HepG2 (cell line): ENCODE results near the gene NFYB. TPM values are rescaled to one million over a fixed set of nuclear protein-coding genes. Genes with fewer than 3 reads are reported as not detected.

ENCODE experiments used
- ATAC-seq: fragments of 200-7000 bp; cut with Tn5 transposase; 3 replicates; pipeline ENCODE4 v1.9.1; 2020; ENCODE audit warnings: mild to moderate bottlenecking, moderate library complexity
- BruUV-seq: library from RNA; stranded (reverse); fragments of 400-500 nt; replicated peaks from 2 replicates; lab custom pipeline; 2021; lab: Mats Ljungman, UMichigan
- CTCF ChIA-PET: fragments of 300-600 bp; formaldehyde crosslinking; extraction: SDS; loops from one replicate; lab custom pipeline; 2021; ENCODE audit warnings: low total read pairs, inconsistent platforms, low intra/inter-chr PET ratio; lab: Yijun Ruan, JAX
- POLR2A ChIA-PET: fragments of 350-600 bp; sonication (Branson Sonifier 250); formaldehyde crosslinking; loops from one replicate; lab custom pipeline; 2020; ENCODE audit warnings: antibody characterized with exemption, inconsistent platforms; lab: Yijun Ruan, JAX
- DNase-seq: peaks from one replicate; pipeline ENCODE4 v3.0.0-alpha.2; 2015; ENCODE audit warnings: low spot score
- FAIRE-seq: peaks from 3 replicates; lab custom pipeline; 2011; peaks lifted over from hg19 to GRCh38; lab: Jason Lieb, UNC
- H2AFZ ChIP-seq: one replicate; pipeline ENCODE4 v1.6.1; 2011; ENCODE audit warnings: low read length, inconsistent platforms
- H3K27ac ChIP-seq: fragments of 300-600 bp; 3 replicates; pipeline ENCODE4 v1.8.0; 2011; ENCODE audit warnings: mixed run types, mild to moderate bottlenecking, mixed read lengths, low read length, inconsistent platforms; ENCODE audit not compliant: insufficient read depth; ENCODE audit errors: extremely low read length
- H3K27me3 ChIP-seq, 2 experiments: fragments of 200-600 bp in 1 of 2; 2 replicates in 1 of 2; 3 replicates in 1 of 2; pipeline versions ENCODE4 v1.6.0 to v1.8.0; 2011; ENCODE audit warnings: low read length in 2 of 2, mild to moderate bottlenecking in 2 of 2, moderate library complexity in 2 of 2, inconsistent platforms in 1 of 2; ENCODE audit not compliant: insufficient read depth in 2 of 2, control insufficient read depth in 1 of 2
- H3K36me3 ChIP-seq, 2 experiments: fragments of 200-600 bp in 1 of 2; replicated peaks in 1 of 2; 2 replicates in 1 of 2; 3 replicates in 1 of 2; pipeline versions ENCODE4 v1.5.1 to v1.8.0; 2011; ENCODE audit warnings: low read length in 2 of 2, inconsistent platforms in 1 of 2; ENCODE audit not compliant: insufficient read depth in 2 of 2, control insufficient read depth in 1 of 2
- H3K4me1 ChIP-seq: 2 replicates; pipeline ENCODE4 v1.5.1; 2012; ENCODE audit warnings: low read length, inconsistent platforms; ENCODE audit not compliant: insufficient read depth
- H3K4me2 ChIP-seq: 2 replicates; pipeline ENCODE4 v1.6.0; 2011; ENCODE audit warnings: low read depth, low read length, inconsistent platforms
- H3K4me3 ChIP-seq, 3 experiments: fragments of 200-600 bp in 1 of 3; sonication (generic), shearing (Covaris generic) in 1 of 3; replicated peaks in 1 of 3; 2 replicates each; pipeline ENCODE4 v1.5.1; 2011 to 2016; ENCODE audit warnings: low read length in 3 of 3, inconsistent platforms in 2 of 3, low read depth in 2 of 3, mild to moderate bottlenecking in 2 of 3, control low read depth in 1 of 3, mixed read lengths in 1 of 3; ENCODE audit not compliant: insufficient read depth in 1 of 3
- H3K79me2 ChIP-seq: one replicate; pipeline ENCODE4 v1.6.1; 2011; ENCODE audit warnings: low read length, inconsistent platforms; ENCODE audit not compliant: insufficient read depth
- H3K9ac ChIP-seq: 2 replicates; pipeline ENCODE4 v1.6.0; 2011; ENCODE audit warnings: mild to moderate bottlenecking, low read depth, low read length, inconsistent platforms; ENCODE audit not compliant: insufficient read depth
- H3K9me3 ChIP-seq: 2 replicates; pipeline ENCODE4 v1.5.1; 2012; ENCODE audit warnings: mild to moderate bottlenecking, low read length
- H4K20me1 ChIP-seq: 2 replicates; pipeline ENCODE4 v1.6.0; 2011; ENCODE audit warnings: inconsistent platforms, mild to moderate bottlenecking, low read length, moderate library complexity; ENCODE audit not compliant: insufficient read depth
- ATAD3A ChIP-seq: sonication (generic); formaldehyde crosslinking; IDR thresholded peaks from 2 replicates; pipeline ENCODE4 v1.4.0; 2020; ENCODE audit warnings: missing genetic modification reagents
- EZH2 ChIP-seq: conservative IDR thresholded peaks from 2 replicates; pipeline ENCODE4 v1.6.1; 2012; ENCODE audit warnings: mild to moderate bottlenecking, low read depth, low read length, moderate library complexity
- GTF2F1 ChIP-seq: fragments of 150-350 bp; IDR thresholded peaks from 2 replicates; pipeline ENCODE4 v1.6.1; 2014; ENCODE audit warnings: low read length
- IKZF1 ChIP-seq: fragments of 450-650 bp; IDR thresholded peaks from 2 replicates; pipeline ENCODE4 v1.7.1; 2016
- PHF20 ChIP-seq: sonication (generic); formaldehyde crosslinking; IDR thresholded peaks from 2 replicates; pipeline ENCODE4 v1.5.0; 2020; ENCODE audit warnings: mild to moderate bottlenecking, missing genetic modification reagents
- SP1 ChIP-seq, 2 experiments: fragments of 450-650 bp in 1 of 2; sonication (generic) in 1 of 2; formaldehyde crosslinking in 1 of 2; IDR thresholded peaks; 2 replicates each; pipeline versions ENCODE4 v1.4.0 to v1.6.1; 2016 to 2020; ENCODE audit warnings: missing genetic modification reagents in 1 of 2
- SUZ12 ChIP-seq: fragments of 150-350 bp; IDR thresholded peaks from 2 replicates; pipeline ENCODE4 v1.6.1; 2014; ENCODE audit warnings: low read depth, low read length
- ZBTB38 ChIP-seq: sonication (generic); formaldehyde crosslinking; IDR thresholded peaks from 2 replicates; pipeline ENCODE4 v1.5.1; 2020; ENCODE audit warnings: mild to moderate bottlenecking, missing genetic modification reagents
- ZMAT3 ChIP-seq: sonication (generic); formaldehyde crosslinking; conservative IDR thresholded peaks from 2 replicates; pipeline ENCODE4 v1.7.0; 2021; ENCODE audit warnings: missing genetic modification reagents
- ZNF282 ChIP-seq: fragments of 450-650 bp; IDR thresholded peaks from 2 replicates; pipeline ENCODE4 v1.6.1; 2018; ENCODE audit not compliant: partially characterized antibody
- ZNF33B ChIP-seq: sonication (generic); formaldehyde crosslinking; IDR thresholded peaks from 2 replicates; pipeline ENCODE4 v1.5.1; 2020; ENCODE audit warnings: mild to moderate bottlenecking, missing genetic modification reagents
- ZSCAN30 ChIP-seq: sonication (generic); formaldehyde crosslinking; IDR thresholded peaks from 2 replicates; pipeline ENCODE4 v1.5.0; 2020; ENCODE audit warnings: mild to moderate bottlenecking, missing genetic modification reagents
- WGBS: methylation state at CpG from one replicate; pipeline ENCODE4 v1.1.6; 2017; ENCODE audit warnings: low lambda C conversion rate; 5-methylcytosine and 5-hydroxymethylcytosine counted together
- in situ Hi-C: cut with HindIII; loops from 2 replicates; pipeline ENCODE4 v1.10.0; 2017; ENCODE audit warnings: low pct_unique_long_range_greater_than_20kb; ENCODE audit not compliant: extremely low pct_ligation_motif_present
- intact Hi-C: fragments of 100-400 bp; cut with micrococcal nuclease; formaldehyde crosslinking; loops from one replicate; pipeline ENCODE4 v1.10.0; 2022; ENCODE audit not compliant: unreplicated experiment
- polyA plus RNA-seq, 8 experiments: library from polyadenylated mRNA; depleted of rRNA in 3 of 8; stranded (reverse) in 7 of 8; unstranded in 1 of 8; fragments of >200 nt; fragmentation: Illumina TruSeq in 4 of 8; extraction: Trizol in 4 of 8; gene quantifications; 2 replicates each; pipeline versions ENCODE4 v1.2.1 to v1.2.3, GENCODE V29; 2011 to 2016; ENCODE audit warnings: low read depth in 4 of 8, missing spikeins in 1 of 8, mixed read lengths in 1 of 8; ENCODE audit not compliant: insufficient read depth in 1 of 8
- total RNA-seq, 5 experiments: library from RNA; depleted of rRNA; stranded (reverse); fragments of >200 nt; fragmentation: Illumina TruSeq; extraction: Trizol; gene quantifications; 2 replicates each; pipeline ENCODE4 v1.2.3, GENCODE V29; 2016; ENCODE audit warnings: low read depth in 1 of 5
- TF ChIP-seq, protein P1 (sequence below): sonication (generic); formaldehyde crosslinking; IDR thresholded peaks from 2 replicates; pipeline ENCODE4 v1.9.0; 2022; ENCODE audit warnings: low read depth, missing genetic modification reagents

NFYB gene
- total and polyA plus RNA-seq, 2 of the 13 experiments (the other 11 are each of a cell fraction or from before 2014, with no cell fraction given), result 18.7 to 36.6 TPM

DNA sequence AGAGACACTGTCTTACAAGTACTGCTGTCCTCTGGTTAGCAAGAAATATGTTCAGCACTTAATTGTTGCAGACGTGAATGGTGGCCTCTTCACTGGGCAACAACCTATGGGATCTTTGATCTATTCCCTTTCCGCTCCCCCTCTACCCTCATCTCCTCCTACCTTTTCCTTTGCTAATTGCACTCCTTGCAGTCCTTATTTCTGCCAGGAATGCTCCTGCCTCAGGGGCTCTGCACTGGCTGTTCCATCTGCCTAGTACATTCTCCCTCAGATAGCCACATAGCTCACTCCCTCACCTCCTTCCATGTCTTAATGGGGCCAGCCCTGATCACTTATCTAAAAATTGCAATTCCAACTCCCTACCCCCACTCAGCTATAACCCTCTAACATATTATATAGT is 4.5 kb upstream of the NFYB start:
- H3K79me2 ChIP-seq, result no peaks in the 10 kb centered on the region
- ChIA-PET CTCF (no interaction called here), POLR2A (no interaction called here)
- H4K20me1 ChIP-seq, result no peaks in the 10 kb centered on the region
- ATAC-seq (no peak), FAIRE-seq (no peak), DNase-seq (no peak)
- no TSS peak for BruUV-seq
- H3K9ac ChIP-seq, result no peak overlapping the region
- no peak overlapping the region for H3K4me3 ChIP-seq
- H3K27ac ChIP-seq, result no peak overlapping the region
- in situ Hi-C loops, result no loop called here
- H3K9me3 ChIP-seq, result no peaks in the 10 kb centered on the region
- H3K4me1 ChIP-seq, result peaks cover 9% of the 10 kb centered on the region
- TF ChIP-seq, protein P1, sequence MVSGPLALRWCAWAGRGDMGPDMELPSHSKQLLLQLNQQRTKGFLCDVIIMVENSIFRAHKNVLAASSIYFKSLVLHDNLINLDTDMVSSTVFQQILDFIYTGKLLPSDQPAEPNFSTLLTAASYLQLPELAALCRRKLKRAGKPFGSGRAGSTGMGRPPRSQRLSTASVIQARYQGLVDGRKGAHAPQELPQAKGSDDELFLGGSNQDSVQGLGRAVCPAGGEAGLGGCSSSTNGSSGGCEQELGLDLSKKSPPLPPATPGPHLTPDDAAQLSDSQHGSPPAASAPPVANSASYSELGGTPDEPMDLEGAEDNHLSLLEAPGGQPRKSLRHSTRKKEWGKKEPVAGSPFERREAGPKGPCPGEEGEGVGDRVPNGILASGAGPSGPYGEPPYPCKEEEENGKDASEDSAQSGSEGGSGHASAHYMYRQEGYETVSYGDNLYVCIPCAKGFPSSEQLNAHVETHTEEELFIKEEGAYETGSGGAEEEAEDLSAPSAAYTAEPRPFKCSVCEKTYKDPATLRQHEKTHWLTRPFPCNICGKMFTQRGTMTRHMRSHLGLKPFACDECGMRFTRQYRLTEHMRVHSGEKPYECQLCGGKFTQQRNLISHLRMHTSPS, result no peak
- TF ChIP-seq SP1 (IDR thresholded peaks at IDR 0.05) (no peak), SP1 (CRISPR knock-in tag; IDR thresholded peaks at IDR 0.05) (no peak), PHF20 (CRISPR knock-in tag) (no peak), SUZ12 (no peak), ATAD3A (CRISPR knock-in tag) (no peak)
- no peak overlapping the region for H2AFZ ChIP-seq
- intact Hi-C loops, result no loop called here
- peaks cover 0 to 8% of the 10 kb centered on the region in 2 experiments; a peak in 2 of 5 replicates for H3K27me3 ChIP-seq
- no peaks in the 10 kb centered on the region for H3K36me3 ChIP-seq
- 46% methylated on average over 2 of the region's 2 CpGs for WGBS
- H3K4me2 ChIP-seq, result no peak overlapping the region

DNA sequence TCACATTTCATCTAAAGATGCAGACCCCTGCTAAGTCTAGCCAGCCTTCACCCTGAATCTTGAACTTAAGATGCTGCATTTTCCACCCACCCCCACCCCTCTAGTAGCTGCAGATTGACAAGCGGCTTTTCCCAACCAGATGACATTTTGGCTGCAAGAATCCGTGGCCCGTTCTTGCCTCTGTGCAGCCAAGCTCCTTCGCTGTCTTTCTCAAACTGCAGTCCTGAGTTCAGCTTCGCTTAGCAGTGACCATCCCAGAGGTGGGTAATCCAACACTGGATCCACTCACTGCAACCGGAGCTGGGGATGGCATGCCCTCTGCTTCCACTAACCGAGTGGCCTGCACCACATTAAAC is 765 bp upstream of the NFYB start:
- in situ Hi-C loops (no loop called here), intact Hi-C loops (loop anchor here (5.0 to 10.0 kb wide), 2 partner anchors 149 to 174 kb away; partner anchors contain the start of gene TDG)
- 92% methylated on average over 7 of the region's 7 CpGs for WGBS
- H3K9me3 ChIP-seq, result no peaks in the 10 kb centered on the region
- peak overlapping the region; percentile 74 for H3K4me2 ChIP-seq
- H3K27ac ChIP-seq, result no peak overlapping the region
- DNase-seq (no peak), ATAC-seq (no peak), FAIRE-seq (no peak)
- no peaks in the 10 kb centered on the region for H4K20me1 ChIP-seq
- H3K9ac ChIP-seq, result peak overlapping the region; percentile 69
- H2AFZ ChIP-seq, result no peak overlapping the region
- CTCF ChIA-PET, result no interaction called here
- no TSS peak for BruUV-seq
- H3K36me3 ChIP-seq, result no peaks in the 10 kb centered on the region
- no peak for TF ChIP-seq ZNF33B (CRISPR knock-in tag)
- TF ChIP-seq ZMAT3, result peak; percentile 1; the same call in 1 of the 2 replicates
- TF ChIP-seq ZNF282, result no peak
- no peak for TF ChIP-seq EZH2
- 0 out of 2 replicates have a peak, but pooled peaks have one; percentile 15 for TF ChIP-seq ZSCAN30
- no peak for TF ChIP-seq IKZF1
- no peak for TF ChIP-seq GTF2F1
- TF ChIP-seq ZBTB38 (CRISPR knock-in tag), result peak; percentile 52; the same call in 1 of the 2 replicates
- H3K27me3 ChIP-seq, result peaks cover 0 to 4% of the 10 kb centered on the region in 2 experiments; a peak in 2 of 5 replicates
- POLR2A ChIA-PET, result interaction anchor here (1.2 to 2.9 kb wide), 4 partner anchors 17 to 969 kb away, joined by 3 to 22 read pairs (median 10); partner anchors contain the start of genes TDG and WASHC4
- H3K4me3 ChIP-seq, result 0 out of 6 replicates have a peak overlapping the region, but pooled peaks of 1 of the 3 experiments have one; percentile 60
- peaks cover 14% of the 10 kb centered on the region for H3K79me2 ChIP-seq
- peaks cover 35% of the 10 kb centered on the region for H3K4me1 ChIP-seq
